ENCODE measurements around the gene RNF168. TPM values are rescaled to one million over a fixed set of nuclear protein-coding genes. Genes with fewer than 3 reads are reported as not detected.

Gene RNF168
- total and polyA plus RNA-seq, 8 donors = 3.2 to 10.8 (median 6.5) TPM

- FAIRE-seq (no peak), ATAC-seq (no peak), DNase-seq (no peak)
- Histone ChIP-seq H3K27ac (no peak overlapping the region), H3K9me3 (no peaks in the 10 kb centered on the region), H3K36me3 (peaks cover 0 to 2% (median 0%) of the 10 kb centered on the region in 3 donors), H3K27me3 (no peaks in the 10 kb centered on the region), H3K4me3 (no peak overlapping the region), H3K4me1 (no peaks in the 10 kb centered on the region)
- no peak for TF ChIP-seq CTCF (IDR thresholded peaks at IDR 0.05)
- intact Hi-C loops (cut with DNase I) = no loop called here
- 97 to 98% methylated on average over 2 of the region's 2 CpGs for WGBS, 2 donors
Measured at GRCh38 chr3:196492080-196492479, 11.5 kb downstream of the RNF168 start.

GRCh38 chr3:196489747-196490146 lies 13.8 kb downstream of the RNF168 start:
- DNase-seq (no peak), ATAC-seq (no peak), FAIRE-seq (no peak)
- intact Hi-C loops (cut with DNase I) = no loop called here
- no peaks in the 10 kb centered on the region for H3K27me3 ChIP-seq
- no peak for TF ChIP-seq CTCF (IDR thresholded peaks at IDR 0.05)
- H3K9me3 ChIP-seq = no peaks in the 10 kb centered on the region
- WGBS, 2 donors = 93 to 94% methylated on average over 10 of the region's 10 CpGs
- H3K4me1 ChIP-seq = no peaks in the 10 kb centered on the region
- no peak overlapping the region for H3K27ac ChIP-seq
- no peak overlapping the region for H3K4me3 ChIP-seq
- peaks cover 0 to 19% (median 0%) of the 10 kb centered on the region in 3 donors for H3K36me3 ChIP-seq

- ATAC-seq = peak in 1 of 4 donors; percentile 37
- no peak for DNase-seq
- no peak overlapping the region for H3K4me3 ChIP-seq
Measured at GRCh38 chr3:196486263-196486662, 17.3 kb downstream of the RNF168 start.

GRCh38 chr3:196477678-196478077 lies 25.9 kb downstream of the RNF168 start:
- no peak overlapping the region for H3K27ac ChIP-seq
- no peak for TF ChIP-seq CTCF (IDR thresholded peaks at IDR 0.05)
- no peak overlapping the region for H3K4me3 ChIP-seq
- H3K9me3 ChIP-seq = no peaks in the 10 kb centered on the region
- no peak for DNase-seq
- ATAC-seq = no peak
- H3K4me1 ChIP-seq = no peaks in the 10 kb centered on the region
- no peak for FAIRE-seq
- no peaks in the 10 kb centered on the region for H3K27me3 ChIP-seq
- peaks cover 0 to 16% (median 0%) of the 10 kb centered on the region in 3 donors for H3K36me3 ChIP-seq
- intact Hi-C loops (cut with DNase I) = no loop called here
- WGBS, 2 donors = 95 to 96% methylated on average over 4 of the region's 4 CpGs

More at GRCh38 chr3:196486263-196486662, 17.3 kb downstream of the RNF168 start:
- Histone ChIP-seq H3K27me3 (no peaks in the 10 kb centered on the region), H3K9me3 (no peaks in the 10 kb centered on the region), H3K27ac (no peak overlapping the region), H3K4me1 (no peaks in the 10 kb centered on the region), H3K36me3 (peaks cover 0 to 24% (median 7%) of the 10 kb centered on the region in 3 donors)
- no peak for TF ChIP-seq CTCF (IDR thresholded peaks at IDR 0.05)
- 88 to 89% methylated on average over 8 of the region's 8 CpGs for WGBS, 2 donors
- intact Hi-C loops (cut with DNase I) = no loop called here
- no peak for FAIRE-seq

GRCh38 chr3:196472286-196472685 lies 31.3 kb downstream of the RNF168 start:
- WGBS, 2 donors = 90 to 96% methylated on average over 8 of the region's 8 CpGs
- no peak overlapping the region for H3K4me3 ChIP-seq
- FAIRE-seq = no peak
- H3K27me3 ChIP-seq = no peaks in the 10 kb centered on the region
- peaks cover 0 to 20% (median 10%) of the 10 kb centered on the region in 3 donors for H3K36me3 ChIP-seq
- no peak for ATAC-seq
- intact Hi-C loops (cut with DNase I) = no loop called here
- DNase-seq = no peak
- no peaks in the 10 kb centered on the region for H3K4me1 ChIP-seq
- no peak overlapping the region for H3K27ac ChIP-seq
- H3K9me3 ChIP-seq = no peaks in the 10 kb centered on the region
- no peak for TF ChIP-seq CTCF (IDR thresholded peaks at IDR 0.05)

Data from pancreas (tissue), 10 donors.